Activated CD8-positive, alpha-beta T cell treated with anti-CD3 and anti-CD28 coated beads, Interleukin-2, amount 10 ng/mL, durations not matched to agents 7 days and 5 days (primary cell): ENCODE results near the gene FBXW10B. TPM values are rescaled to one million over a fixed set of nuclear protein-coding genes. Genes with fewer than 3 reads are reported as not detected.
"Not testable (repeated sequence)": the region's sequence is repeated elsewhere in the genome, so short reads cannot be mapped to it uniquely, and the experiment has no call there.

Experiments
- ATAC-seq: fragments of 150-1000 bp; cut with Tn5 transposase; one replicate; pipeline ENCODE4 v1.10.0; 2021; ENCODE audit warnings: moderate library complexity
- CTCF ChIA-PET: fragments of 350-600 bp; sonication (Branson Sonifier 250); formaldehyde crosslinking; loops from one replicate; lab custom pipeline; 2021; ENCODE audit warnings: antibody characterized with exemption; lab: Charles Lee
- POLR2A ChIA-PET: fragments of 350-600 bp; sonication (Branson Sonifier 250); formaldehyde crosslinking; loops from one replicate; lab custom pipeline; 2021; ENCODE audit warnings: antibody characterized with exemption; lab: Charles Lee
- DNase-seq: peaks from one replicate; pipeline ENCODE4 v3.0.0-alpha.2; 2020
- H3K27ac Mint-ChIP-seq: one replicate; pipeline ENCODE4 v1.8.0; 2021; ENCODE audit warnings: mild to moderate bottlenecking, mixed read lengths
- H3K27me3 Mint-ChIP-seq: one replicate; pipeline ENCODE4 v1.8.0; 2021; ENCODE audit warnings: low read depth, mixed read lengths
- H3K36me3 Mint-ChIP-seq: one replicate; pipeline ENCODE4 v1.8.0; 2021; ENCODE audit warnings: low read depth, mixed read lengths
- H3K4me1 Mint-ChIP-seq: one replicate; pipeline ENCODE4 v1.8.0; 2021; ENCODE audit warnings: low read depth, mixed read lengths
- H3K4me3 Mint-ChIP-seq: one replicate; pipeline ENCODE4 v1.8.0; 2021; ENCODE audit warnings: mild to moderate bottlenecking, mixed read lengths
- H3K9me3 Mint-ChIP-seq: one replicate; pipeline ENCODE4 v1.8.0; 2022; ENCODE audit warnings: mixed read lengths; ENCODE audit not compliant: insufficient read depth
- total RNA-seq, 2 experiments: library from RNA; stranded (reverse); gene quantifications; one replicate each; pipeline ENCODE4 v1.2.3, GENCODE V29; 2021

FBXW10B gene
- total RNA-seq, 2 experiments from 2014 or later, result 0.13 to 0.82 TPM

- H3K36me3 Mint-ChIP-seq, H3K4me3 Mint-ChIP-seq, H3K4me1 Mint-ChIP-seq, H3K9me3 Mint-ChIP-seq, POLR2A ChIA-PET, H3K27me3 Mint-ChIP-seq, H3K27ac Mint-ChIP-seq, CTCF ChIA-PET, ATAC-seq, DNase-seq: not testable (repeated sequence)
Observed at GRCh38 chr17:15623661-15624209, 4.2 kb upstream of the FBXW10B start.

GRCh38 chr17:15623255-15623654, 3.8 kb upstream of the FBXW10B start:
- H3K36me3 Mint-ChIP-seq, H3K27ac Mint-ChIP-seq, CTCF ChIA-PET, POLR2A ChIA-PET, DNase-seq, H3K4me3 Mint-ChIP-seq, H3K4me1 Mint-ChIP-seq, H3K27me3 Mint-ChIP-seq, ATAC-seq, H3K9me3 Mint-ChIP-seq: not testable (repeated sequence)

- H3K4me1 Mint-ChIP-seq, H3K4me3 Mint-ChIP-seq, ATAC-seq, CTCF ChIA-PET, POLR2A ChIA-PET, DNase-seq, H3K27ac Mint-ChIP-seq, H3K36me3 Mint-ChIP-seq, H3K9me3 Mint-ChIP-seq, H3K27me3 Mint-ChIP-seq: not testable (repeated sequence)
Observed at GRCh38 chr17:15622124-15622523, 2.6 kb upstream of the FBXW10B start.

GRCh38 chr17:15616828-15617227, 2.7 kb downstream of the FBXW10B start:
- not testable (repeated sequence) for DNase-seq

GRCh38 chr17:15615850-15616249, 3.7 kb downstream of the FBXW10B start:
- H3K4me3 Mint-ChIP-seq, H3K27ac Mint-ChIP-seq, H3K36me3 Mint-ChIP-seq, H3K4me1 Mint-ChIP-seq, POLR2A ChIA-PET, CTCF ChIA-PET, H3K27me3 Mint-ChIP-seq, ATAC-seq, DNase-seq, H3K9me3 Mint-ChIP-seq: not testable (repeated sequence)

More at GRCh38 chr17:15616828-15617227, 2.7 kb downstream of the FBXW10B start:
- POLR2A ChIA-PET, H3K27me3 Mint-ChIP-seq, CTCF ChIA-PET, H3K4me3 Mint-ChIP-seq, H3K4me1 Mint-ChIP-seq, H3K9me3 Mint-ChIP-seq, H3K27ac Mint-ChIP-seq, ATAC-seq, H3K36me3 Mint-ChIP-seq: not testable (repeated sequence)

- CTCF ChIA-PET, H3K4me3 Mint-ChIP-seq, ATAC-seq, POLR2A ChIA-PET, H3K36me3 Mint-ChIP-seq, H3K9me3 Mint-ChIP-seq, H3K4me1 Mint-ChIP-seq, H3K27me3 Mint-ChIP-seq, DNase-seq, H3K27ac Mint-ChIP-seq: not testable (repeated sequence)
Observed at GRCh38 chr17:15613111-15613510, 6.4 kb downstream of the FBXW10B start.

- ATAC-seq, H3K27ac Mint-ChIP-seq, POLR2A ChIA-PET, DNase-seq, H3K4me3 Mint-ChIP-seq, CTCF ChIA-PET, H3K9me3 Mint-ChIP-seq, H3K27me3 Mint-ChIP-seq: not testable (repeated sequence)
- Mint-ChIP-seq H3K36me3 (peaks cover 11% of the 10 kb centered on the region), H3K4me1 (peaks cover 38% of the 10 kb centered on the region)
Observed at GRCh38 chr17:15592960-15593359, 26.5 kb downstream of the FBXW10B start.

GRCh38 chr17:15591986-15592385, 27.5 kb downstream of the FBXW10B start:
- H3K27ac Mint-ChIP-seq, result peak overlapping the region; percentile 77
- peaks cover 40% of the 10 kb centered on the region for H3K4me1 Mint-ChIP-seq
- H3K36me3 Mint-ChIP-seq, result peaks cover 12% of the 10 kb centered on the region
- H3K9me3 Mint-ChIP-seq, H3K27me3 Mint-ChIP-seq, DNase-seq, CTCF ChIA-PET, H3K4me3 Mint-ChIP-seq, ATAC-seq: not testable (repeated sequence)
- POLR2A ChIA-PET, result interaction anchor here (0.6 kb wide), 1 partner anchor 582 kb away, joined by 3 read pairs; no protein-coding TSS in a partner anchor

GRCh38 chr17:15590844-15591243, 28.7 kb downstream of the FBXW10B start:
- peaks cover 48% of the 10 kb centered on the region for H3K4me1 Mint-ChIP-seq
- ATAC-seq, H3K27me3 Mint-ChIP-seq, DNase-seq, CTCF ChIA-PET, POLR2A ChIA-PET, H3K9me3 Mint-ChIP-seq: not testable (repeated sequence)
- peaks cover 20% of the 10 kb centered on the region for H3K36me3 Mint-ChIP-seq
- peak overlapping the region; percentile 68 for H3K4me3 Mint-ChIP-seq
- peak overlapping the region; percentile 95 for H3K27ac Mint-ChIP-seq

GRCh38 chr17:15589544-15590536, 29.7 kb downstream of the FBXW10B start:
- H3K27me3 Mint-ChIP-seq, POLR2A ChIA-PET, CTCF ChIA-PET, H3K9me3 Mint-ChIP-seq: not testable (repeated sequence)
- Mint-ChIP-seq H3K27ac (peak overlapping the region; percentile 95), H3K36me3 (peaks cover 20% of the 10 kb centered on the region), H3K4me3 (peak overlapping the region; percentile 68), H3K4me1 (peaks cover 48% of the 10 kb centered on the region)
- DNase-seq, result peak; percentile 72
- ATAC-seq, result peak; percentile 84

GRCh38 chr17:15588017-15588416, 31.5 kb downstream of the FBXW10B start:
- peaks cover 45% of the 10 kb centered on the region for H3K4me1 Mint-ChIP-seq
- H3K4me3 Mint-ChIP-seq, POLR2A ChIA-PET, H3K27me3 Mint-ChIP-seq, H3K27ac Mint-ChIP-seq, CTCF ChIA-PET, ATAC-seq, DNase-seq, H3K9me3 Mint-ChIP-seq: not testable (repeated sequence)
- H3K36me3 Mint-ChIP-seq, result peaks cover 20% of the 10 kb centered on the region

GRCh38 chr17:15583313-15583712, 36.2 kb downstream of the FBXW10B start:
- H3K27me3 Mint-ChIP-seq, result peaks cover 13% of the 10 kb centered on the region
- H3K4me3 Mint-ChIP-seq, H3K27ac Mint-ChIP-seq: not testable (repeated sequence)

More at GRCh38 chr17:15583313-15583712, 36.2 kb downstream of the FBXW10B start:
- CTCF ChIA-PET, POLR2A ChIA-PET, DNase-seq, H3K9me3 Mint-ChIP-seq, ATAC-seq: not testable (repeated sequence)
- Mint-ChIP-seq H3K4me1 (peaks cover 14% of the 10 kb centered on the region), H3K36me3 (peaks cover 13% of the 10 kb centered on the region)
